SHP77 (cell line): ENCODE data around the gene TPST2.

Experiments
- DNase-seq, 2 experiments: peaks; one replicate each; lab custom pipeline; 2025; lab: John Stamatoyannopoulos, UW

The TPST2 gene

DNA sequence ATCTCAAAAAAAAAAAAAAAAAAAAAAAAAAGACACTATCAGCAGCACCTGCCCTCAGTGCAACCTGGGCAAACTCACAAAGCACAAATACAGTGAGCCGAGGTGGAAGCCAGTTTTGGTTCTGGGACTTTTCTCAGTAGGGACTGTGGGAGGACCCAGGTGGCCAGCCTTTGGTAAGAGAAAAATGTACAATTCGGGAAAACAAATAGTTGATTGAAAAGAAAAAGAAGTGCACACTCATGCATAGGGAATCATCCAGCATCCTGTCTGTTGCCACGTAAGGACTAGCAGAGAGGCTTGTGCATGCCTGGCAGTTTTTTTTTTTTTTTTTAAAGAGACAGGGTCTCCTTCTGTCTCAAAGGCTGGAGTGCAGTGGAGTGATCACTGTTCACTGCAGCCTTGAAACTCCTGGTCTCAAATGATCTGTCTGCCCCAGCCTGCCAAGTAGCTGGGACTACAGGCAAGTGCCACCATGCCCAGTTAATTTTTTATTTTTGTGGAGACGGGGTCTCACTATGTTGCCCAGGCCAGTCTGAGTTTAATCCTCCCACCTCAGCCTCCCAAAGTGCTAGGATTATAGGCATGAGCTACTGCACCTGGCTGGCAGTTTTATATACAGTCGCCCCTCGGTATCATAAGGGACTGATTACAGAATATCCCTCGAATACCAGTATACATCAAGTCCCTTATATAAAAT lies 36.7 kb downstream of the TPST2 start:
- no peak for DNase-seq

DNA sequence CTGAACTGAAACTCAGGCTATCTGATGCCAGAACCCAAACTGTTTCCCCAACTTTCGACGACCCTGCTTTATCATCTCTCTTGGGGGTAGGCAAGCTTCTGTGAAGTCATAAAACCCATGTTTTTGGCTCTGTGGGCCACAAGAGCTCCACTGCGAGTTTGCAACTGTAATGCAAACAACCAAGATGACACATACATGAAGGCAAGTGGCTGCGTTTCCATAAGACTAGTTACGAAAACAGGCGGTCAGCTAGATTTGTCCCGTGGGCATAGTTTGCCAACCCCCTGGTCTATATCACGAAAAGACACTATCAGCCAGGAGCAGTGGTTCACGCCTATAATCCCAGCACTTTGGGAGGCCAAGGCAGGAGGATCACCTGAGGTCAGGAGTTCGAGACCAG lies 37.5 kb downstream of the TPST2 start:
- DNase-seq: no peak

DNA sequence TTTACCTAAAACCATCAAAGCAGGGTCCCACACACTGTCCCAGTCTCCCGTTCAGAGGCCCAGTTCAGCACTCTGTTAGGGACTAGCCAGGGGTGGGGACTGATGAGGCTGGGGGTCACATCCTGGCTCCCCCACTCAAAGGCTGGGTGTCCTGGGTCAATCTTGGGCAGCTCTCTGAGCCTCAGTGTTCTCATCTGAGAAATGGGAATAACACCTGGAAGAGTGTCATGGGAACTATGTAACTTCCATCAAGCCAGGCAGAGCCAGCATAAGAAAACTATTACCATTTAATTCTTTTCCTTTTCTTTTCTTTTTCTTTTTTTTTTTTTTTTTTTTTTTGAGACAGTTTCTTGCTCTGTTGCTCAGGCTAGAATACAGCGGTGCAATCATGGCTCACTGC lies 38.4 kb downstream of the TPST2 start:
- no peak for DNase-seq

DNA sequence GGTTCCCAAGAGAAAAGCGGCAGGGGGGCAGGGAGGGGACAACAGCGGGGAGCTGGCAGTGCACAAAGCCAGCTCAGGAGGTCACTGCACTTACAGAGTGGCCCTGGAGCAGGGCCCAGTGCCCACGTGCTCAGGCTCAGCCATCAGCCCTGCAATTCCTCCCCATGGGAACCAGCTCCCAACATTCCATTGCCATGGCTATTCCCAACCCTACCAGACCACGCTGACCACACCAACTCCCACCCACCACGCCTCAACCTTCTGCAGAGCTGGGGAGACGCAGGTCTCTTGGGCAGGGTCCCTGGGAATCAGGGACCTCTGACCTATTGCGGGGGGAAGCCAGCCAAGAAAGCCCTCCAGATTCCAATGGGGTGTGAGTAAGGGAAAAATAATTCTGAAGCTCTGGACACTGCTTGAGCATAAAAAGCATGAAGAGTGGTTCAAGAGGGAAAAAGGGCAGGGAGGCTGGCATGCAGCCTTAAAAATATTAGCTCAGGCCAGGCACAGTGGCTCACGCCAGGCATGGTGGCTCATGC lies 39.4 kb downstream of the TPST2 start:
- no peak for DNase-seq

DNA sequence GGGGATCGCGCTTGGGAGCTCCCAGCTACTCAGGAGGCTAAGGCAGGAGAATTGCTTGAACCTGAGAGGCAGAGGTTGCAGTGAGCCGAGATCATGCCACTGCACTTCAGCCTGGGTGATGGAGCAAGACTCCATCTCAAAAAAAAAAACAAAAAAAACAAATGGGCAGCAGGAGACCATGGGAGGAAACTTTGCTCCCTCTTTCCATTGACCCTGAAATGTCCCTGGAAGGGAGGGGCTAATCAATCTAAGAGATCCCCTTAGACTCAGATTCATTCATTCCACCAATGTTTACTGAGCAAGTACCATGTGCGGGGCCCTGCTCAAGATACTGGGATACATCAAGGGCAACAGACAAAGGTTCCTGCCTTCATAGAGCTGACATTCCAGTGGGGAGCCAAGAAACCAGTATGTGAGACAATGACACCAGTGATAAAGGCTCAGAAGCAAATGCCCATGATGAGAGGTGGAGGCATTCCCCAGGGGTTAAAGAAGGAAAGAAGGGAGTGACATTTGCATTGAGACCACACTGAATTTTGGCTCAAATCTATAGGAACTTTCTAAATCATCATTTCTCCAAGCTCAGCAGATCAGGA lies 39.9 kb downstream of the TPST2 start:
- DNase-seq: no peak

DNA sequence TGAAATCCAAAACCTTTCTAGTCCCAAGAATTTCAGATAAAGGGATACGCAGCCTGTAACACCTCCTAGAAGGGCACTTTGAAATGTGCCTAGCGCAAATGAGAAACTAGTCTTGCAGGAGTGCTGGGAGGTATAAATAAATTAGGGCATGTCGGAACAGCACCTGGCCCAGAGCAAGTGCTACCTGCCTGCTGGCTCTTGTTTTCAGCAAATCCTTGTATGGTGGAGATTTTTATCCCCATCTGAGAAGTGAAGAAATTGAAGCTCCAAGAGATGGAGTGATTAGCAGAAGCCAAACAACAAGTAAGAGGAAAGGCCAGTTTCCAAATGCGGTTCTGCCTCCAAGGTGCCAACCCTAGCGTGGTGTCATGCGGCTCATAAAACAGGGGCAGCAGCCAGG lies 40.9 kb downstream of the TPST2 start:
- no peak for DNase-seq

DNA sequence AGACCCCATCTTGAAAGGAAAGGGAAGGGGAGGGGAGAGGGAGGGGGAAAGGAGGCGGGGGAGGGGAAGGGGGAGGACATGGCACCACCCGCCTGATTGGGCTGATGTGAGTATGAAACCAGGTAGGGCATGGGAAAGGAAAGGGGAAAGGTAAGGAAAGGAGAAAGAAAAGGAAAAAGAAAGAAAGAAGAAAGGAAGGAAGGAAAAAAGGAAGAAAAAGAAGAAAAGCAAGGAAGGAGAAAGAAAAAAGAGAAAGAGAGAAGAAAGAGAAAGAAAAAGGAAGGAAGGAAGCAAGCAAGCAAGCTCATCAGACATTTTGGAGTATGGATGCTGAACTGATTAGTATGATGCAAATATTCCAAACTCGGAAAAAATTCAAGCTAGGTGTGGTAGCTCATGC lies 41.6 kb downstream of the TPST2 start:
- no peak for DNase-seq

DNA sequence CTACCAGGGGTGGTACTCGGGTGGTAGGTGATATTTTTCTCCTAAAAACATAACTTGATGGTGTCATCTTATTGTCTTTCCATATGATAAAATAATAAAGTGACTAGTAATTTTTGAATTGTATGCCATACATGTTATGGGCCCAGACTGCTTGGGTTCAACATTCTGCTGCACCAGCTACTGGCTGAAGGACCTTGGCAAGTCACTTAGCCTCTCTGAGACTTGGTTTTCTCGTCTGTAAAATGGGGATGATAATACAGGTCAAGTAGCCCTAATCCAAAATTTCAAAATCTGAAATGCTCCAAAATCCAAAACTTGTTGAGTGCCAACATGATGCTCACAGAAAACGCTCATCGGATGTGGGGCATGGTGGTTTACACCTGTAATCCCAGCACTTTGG lies 42.1 kb downstream of the TPST2 start:
- DNase-seq: no peak

DNA sequence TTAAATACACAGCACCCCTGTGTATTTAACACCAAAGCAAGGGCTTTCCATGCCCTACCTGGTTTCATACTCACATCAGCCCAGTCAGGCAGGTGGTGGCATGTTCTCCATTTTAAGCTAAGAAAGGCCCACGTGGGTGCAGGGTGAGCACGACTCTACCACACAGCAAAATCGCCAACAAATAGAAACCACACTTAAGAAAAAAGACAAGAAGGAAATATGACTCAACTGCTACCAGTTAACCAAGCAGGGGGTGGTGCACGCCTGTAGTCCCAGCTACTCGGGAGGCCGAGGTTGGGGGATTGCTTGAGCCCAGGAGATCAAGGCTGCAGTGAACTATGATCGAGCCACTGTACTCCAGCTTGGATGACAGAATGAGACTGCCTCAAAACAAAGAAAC lies 42.5 kb downstream of the TPST2 start:
- DNase-seq: no peak

DNA sequence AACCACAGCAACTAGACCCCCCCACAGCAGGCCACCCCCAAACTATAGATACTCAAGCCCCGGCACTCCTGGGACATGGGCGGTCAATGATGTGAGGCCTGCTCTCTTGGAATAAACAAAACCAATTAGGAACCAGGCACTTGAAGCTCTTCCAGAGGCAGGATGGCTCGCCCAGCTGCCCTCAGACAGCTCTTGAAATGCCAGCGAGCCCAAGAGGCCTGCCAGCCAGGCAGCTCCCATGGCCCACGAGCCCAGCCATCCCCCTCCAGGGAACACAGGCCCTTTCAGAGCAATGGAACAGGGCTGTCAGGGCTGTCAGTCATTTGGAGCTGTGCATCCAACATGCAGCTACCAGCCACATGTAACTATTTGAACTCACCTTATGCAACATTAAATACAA lies 43.6 kb downstream of the TPST2 start:
- no peak for DNase-seq

DNA sequence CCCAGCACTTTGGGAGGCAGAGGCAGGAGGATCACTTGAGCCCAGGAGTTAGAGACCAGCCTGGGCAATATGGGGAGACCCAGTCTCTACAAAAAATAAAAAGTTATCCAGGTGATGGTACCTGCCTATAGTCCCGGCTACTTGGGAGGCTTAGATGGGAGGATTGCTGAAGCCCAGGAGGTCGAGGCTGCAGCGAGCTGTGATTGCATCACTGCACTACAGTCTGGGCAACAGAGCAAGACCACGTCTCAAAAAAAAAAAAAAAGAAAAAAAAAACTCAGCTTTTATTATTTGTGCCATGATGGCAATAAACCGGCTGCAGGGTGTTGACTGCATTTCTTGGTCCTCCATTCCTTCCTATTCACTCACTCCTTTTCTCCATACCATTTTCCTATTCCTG lies 44.1 kb downstream of the TPST2 start:
- DNase-seq: no peak

DNA sequence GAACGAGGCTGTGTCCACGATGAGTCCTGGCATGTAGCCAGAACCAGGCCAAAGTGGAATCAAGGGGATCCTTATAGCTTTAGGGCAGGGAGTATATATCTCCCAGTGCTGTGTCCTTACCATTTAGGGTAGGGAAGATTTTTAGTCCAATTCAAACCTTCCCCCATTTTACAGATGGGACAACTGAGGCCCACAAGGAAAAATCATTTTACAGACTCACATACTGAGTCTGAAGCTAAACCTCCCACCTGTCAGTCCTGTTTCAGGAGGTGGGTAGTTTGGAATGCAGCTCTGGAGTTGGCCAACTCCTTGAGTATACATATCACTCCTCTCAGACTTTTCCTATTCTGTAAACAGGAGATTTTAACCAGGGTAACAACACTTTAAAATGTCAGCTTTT lies 44.5 kb downstream of the TPST2 start:
- no peak for DNase-seq

DNA sequence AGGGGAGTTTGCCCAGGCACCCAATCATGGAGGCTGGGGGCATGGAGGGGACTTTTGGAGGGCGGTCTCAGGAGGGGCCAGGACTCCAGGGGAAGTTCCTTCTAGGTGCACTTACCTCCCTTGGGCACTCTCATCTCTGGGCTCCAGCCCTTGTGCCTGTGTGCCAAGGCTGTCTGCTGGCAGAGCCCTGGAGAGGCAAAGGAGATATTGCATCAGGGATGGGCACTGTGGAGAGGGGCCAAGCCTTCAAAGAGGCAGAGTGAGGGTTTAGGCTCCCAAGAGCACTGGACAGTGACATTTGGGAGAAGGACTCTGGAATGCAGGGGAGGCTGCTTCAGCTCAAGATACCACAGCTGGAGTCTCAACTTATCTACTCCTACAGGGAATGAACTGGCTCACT lies 45.4 kb downstream of the TPST2 start:
- no peak for DNase-seq

DNA sequence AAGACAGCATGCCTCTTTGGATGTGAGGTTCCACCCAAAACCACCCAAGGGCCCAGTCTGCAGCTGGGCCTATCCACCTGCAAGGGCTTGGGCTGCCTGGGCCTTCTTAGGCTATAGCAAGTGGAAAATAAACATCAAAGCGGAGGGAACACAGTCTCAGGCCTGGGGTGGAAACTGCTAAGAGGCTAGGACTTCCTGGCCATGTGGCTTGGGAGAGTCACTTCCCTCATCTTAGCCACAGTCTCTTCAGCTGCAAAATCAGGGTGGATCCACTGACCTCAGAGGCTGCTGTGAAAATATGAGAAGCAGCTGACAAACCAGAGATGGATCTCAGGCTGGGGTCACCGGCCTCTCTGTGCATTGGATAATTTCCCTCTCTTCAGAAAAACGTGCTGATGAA lies 47.1 kb downstream of the TPST2 start:
- DNase-seq: no peak

DNA sequence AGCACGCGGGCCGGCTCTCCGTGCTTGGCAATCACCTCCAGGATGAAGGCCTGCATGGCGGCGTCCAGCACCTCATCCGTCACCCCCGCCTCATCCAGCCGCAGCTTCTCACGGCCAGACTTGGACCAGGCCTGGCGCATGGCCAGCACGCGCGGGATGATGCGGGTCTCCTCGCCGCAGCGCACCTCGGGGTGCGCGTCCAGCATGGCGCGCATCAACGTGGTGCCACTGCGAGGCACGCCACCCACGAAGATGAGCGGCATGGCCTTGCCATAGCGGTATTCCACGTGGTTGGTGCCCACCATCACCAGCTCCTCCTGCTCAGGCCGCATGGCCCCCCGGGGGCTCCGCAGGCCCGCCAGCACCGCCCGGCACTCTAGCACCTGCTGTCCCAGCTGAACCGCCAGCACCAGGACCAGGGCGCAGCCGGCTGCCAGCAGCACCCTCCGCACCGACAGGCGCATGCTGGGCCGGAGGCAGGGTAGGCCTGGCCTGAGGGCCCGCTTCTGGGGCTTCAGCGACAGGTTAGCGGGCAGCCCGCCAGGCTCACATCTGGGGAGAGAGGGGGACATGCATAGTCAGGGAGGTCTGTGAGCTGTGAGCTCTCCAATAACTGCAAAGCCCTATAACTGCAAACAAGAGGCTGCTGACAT lies 48.6 kb downstream of the TPST2 start:
- DNase-seq: no peak

DNA sequence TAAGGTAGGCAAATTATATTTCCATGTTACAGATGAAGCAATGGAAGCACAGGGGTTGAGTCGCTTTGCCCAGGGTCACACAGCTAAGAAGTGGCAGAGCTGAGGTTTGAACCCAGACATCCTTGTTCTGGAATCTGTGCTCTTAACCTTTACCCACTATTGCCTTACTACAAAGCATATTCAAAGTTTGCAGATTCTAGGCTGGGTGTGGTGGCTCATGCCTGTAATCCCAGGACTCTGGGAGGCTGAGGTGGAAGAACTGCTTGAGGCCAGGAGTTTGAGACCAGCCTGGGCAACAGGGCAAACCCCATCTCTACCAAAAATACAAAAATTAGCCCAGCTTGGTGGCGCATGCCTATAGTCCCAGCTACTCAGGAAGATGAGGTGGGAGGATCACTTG lies 49.8 kb downstream of the TPST2 start:
- DNase-seq: no peak

DNA sequence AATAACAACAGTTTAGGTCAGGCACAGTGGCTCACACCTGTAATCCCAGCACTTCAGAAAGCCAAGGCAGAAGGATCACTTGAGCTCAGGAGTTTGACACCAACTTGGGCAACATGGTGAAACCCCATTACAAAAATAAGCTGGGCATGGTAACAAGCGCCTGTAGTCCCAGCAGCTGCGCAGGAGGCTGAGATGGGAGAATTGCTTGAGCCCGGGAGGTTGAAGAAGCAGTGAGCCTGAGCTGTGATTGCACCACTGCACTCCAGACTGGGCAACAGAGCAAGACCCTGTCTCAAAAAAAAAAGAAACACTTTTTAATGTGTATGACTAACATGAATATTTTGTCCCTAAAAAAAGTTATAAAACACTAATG lies 53.2 kb downstream of the TPST2 start:
- no peak for DNase-seq

DNA sequence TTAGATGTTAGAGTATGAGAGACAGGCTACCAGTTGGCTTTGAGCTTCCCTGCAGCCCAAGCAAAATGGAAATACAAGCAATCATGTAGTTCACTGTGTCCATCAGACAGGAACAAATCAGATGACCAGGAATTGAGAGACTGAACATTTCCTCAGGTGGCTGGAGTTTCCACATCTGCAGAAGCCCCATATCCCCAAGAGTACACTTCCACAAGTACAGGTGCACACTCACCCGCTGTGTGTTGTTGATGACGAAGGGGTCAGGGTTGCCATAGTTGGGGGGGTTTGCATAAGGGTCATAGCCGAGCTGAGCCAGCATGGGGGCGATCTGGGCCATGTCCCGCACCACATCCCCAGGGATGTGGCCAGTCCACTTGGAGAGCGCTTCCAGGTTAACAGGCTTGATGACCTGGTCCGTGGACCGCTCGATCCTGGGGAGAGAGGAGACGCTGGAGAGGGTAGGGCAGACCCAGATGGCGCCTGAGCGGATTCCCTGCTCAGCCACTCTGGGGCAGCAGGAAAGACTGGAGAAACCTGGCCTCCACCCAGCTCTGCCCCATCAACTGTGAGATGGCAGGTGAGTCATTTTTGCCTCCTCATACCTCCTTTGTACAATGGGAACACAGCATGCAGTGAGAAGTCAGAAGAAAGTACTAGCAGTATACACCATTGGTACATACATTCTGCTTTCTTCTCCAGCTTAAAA lies 53.7 kb downstream of the TPST2 start:
- DNase-seq: no peak

DNA sequence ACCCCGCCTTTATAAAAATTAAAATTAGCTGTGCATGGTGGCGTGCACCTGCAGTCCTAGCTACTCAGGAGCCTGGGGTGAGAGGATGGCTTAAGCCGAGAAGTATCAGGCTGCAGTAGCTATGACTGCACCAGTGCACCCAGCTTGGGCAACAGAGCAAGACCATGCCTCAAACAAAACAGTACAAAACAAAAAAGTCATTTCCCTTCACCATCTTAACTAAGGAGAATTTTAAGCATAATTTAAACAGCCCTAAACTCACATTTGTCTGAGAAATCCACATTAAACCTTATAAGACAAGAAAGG lies 54.4 kb downstream of the TPST2 start:
- no peak for DNase-seq

DNA sequence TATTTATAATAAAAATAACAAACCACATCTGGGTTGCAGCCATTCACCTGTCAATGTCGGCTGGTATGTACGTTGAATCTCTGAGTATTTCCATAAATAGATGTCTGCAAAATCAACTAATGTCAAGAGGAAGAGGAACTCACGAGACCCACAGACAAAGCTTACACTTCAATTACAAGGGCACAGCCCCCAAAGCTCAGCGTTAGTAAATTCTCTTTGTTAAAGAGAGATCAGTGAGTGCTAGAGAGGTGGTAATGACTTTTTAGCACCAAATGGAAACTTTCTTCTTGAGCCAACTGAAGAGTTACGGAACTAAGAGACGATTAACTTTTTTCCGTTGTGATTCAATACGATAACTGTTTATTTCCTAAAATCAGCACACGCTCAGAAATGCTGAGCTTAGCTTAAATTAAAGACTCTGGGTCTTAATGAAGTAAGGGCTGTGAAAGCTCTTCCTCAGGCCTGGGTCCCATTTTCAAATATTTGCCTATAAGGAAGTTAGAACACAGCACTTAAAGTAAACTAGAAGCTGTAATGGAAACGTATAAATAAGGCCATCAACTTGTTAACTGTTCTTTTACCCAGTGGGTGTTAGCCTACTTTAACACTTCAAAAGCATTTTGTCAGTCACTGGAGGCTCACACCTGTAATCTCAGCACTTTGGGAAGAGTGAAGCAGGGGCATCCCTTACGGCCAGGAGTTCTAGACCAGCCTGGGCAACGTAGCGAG lies 54.9 kb downstream of the TPST2 start:
- DNase-seq: no peak

DNA sequence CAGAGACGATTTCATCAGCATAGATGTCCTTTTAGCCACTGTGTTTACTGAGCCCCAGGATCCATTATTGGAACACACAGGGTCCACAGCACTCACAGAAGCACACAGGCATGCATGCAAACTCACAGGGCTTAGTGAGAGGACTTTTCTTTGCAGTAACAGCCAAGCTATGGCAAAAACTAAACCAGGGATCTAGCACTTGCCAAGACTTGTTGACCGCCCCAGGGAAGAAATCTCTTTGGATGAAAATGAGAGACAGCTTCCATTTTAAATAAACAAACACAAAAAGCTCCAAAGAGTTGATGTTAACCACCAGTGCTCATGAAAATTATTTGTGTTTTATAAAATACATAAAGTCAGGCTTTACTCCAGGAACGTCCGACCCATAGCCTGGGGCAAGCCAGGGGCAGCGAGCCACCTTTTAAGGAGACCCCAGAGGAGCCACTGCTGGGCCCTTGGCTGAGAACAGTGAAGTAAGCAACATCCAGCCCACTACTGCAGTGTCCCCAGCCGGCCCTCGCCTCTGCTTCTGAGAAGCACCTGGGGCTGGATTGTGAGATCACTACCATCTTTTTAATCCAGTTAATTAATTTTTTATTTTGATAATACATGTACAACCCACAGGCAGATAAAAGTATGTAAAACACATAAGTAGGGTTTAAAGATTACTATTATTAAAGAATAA lies 55.6 kb downstream of the TPST2 start:
- no peak for DNase-seq

DNA sequence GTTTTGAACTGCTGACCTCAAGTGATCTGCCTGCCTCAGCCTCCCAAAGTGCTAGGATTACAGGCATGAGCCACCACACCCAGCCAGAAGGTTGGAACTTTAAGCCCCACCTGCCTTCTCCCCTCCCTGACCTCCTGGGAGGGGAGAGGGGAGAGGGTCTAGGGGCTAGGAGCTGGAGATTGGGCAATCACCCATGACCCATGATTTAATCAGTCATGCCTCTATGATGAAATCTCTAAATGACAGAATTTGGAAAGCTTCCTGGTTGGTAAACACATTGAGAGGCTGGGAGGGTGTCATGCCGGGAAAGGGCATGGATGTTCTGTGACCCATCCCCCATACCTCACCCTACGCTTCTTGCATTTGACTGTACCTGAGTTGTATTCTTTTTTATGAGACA lies 60.6 kb downstream of the TPST2 start:
- DNase-seq: peak; percentile 46 to 61
